ENCODE results near the gene EEPD1.

DNA sequence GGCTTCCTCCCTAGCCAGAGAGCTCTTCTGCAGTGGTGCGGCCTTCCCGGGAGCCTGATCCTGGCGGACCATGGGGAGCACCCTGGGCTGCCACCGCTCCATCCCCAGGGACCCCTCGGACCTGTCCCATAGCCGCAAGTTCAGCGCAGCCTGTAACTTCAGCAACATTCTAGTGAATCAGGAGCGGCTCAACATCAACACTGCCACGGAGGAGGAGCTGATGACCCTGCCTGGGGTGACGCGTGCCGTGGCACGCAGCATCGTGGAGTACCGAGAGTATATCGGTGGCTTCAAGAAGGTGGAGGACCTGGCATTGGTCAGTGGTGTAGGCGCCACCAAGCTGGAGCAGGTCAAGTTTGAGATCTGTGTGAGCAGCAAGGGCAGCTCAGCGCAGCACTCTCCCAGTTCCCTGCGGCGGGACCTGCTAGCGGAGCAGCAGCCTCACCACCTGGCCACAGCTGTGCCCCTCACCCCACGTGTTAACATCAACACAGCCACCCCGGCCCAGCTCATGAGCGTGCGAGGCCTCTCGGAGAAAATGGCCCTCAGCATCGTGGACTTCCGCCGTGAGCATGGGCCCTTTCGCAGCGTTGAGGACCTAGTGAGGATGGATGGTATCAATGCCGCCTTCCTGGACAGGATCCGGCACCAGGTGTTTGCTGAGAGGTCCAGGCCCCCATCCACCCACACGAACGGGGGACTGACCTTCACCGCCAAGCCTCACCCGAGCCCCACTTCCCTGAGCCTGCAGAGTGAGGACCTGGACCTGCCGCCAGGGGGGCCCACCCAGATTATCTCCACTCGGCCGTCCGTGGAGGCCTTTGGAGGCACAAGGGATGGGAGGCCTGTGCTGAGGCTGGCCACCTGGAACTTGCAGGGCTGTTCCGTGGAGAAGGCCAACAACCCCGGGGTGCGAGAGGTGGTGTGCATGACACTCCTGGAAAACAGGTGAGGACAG lies 1.5 kb downstream of the EEPD1 start:
- TF ChIP-seq, protein P1, sequence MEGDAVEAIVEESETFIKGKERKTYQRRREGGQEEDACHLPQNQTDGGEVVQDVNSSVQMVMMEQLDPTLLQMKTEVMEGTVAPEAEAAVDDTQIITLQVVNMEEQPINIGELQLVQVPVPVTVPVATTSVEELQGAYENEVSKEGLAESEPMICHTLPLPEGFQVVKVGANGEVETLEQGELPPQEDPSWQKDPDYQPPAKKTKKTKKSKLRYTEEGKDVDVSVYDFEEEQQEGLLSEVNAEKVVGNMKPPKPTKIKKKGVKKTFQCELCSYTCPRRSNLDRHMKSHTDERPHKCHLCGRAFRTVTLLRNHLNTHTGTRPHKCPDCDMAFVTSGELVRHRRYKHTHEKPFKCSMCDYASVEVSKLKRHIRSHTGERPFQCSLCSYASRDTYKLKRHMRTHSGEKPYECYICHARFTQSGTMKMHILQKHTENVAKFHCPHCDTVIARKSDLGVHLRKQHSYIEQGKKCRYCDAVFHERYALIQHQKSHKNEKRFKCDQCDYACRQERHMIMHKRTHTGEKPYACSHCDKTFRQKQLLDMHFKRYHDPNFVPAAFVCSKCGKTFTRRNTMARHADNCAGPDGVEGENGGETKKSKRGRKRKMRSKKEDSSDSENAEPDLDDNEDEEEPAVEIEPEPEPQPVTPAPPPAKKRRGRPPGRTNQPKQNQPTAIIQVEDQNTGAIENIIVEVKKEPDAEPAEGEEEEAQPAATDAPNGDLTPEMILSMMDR (IDR thresholded peaks at IDR 0.05), result no peak
- TF ChIP-seq, protein P2, sequence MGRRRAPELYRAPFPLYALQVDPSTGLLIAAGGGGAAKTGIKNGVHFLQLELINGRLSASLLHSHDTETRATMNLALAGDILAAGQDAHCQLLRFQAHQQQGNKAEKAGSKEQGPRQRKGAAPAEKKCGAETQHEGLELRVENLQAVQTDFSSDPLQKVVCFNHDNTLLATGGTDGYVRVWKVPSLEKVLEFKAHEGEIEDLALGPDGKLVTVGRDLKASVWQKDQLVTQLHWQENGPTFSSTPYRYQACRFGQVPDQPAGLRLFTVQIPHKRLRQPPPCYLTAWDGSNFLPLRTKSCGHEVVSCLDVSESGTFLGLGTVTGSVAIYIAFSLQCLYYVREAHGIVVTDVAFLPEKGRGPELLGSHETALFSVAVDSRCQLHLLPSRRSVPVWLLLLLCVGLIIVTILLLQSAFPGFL (CRISPR knock-in tag; IDR thresholded peaks at IDR 0.05; ENCODE audit: borderline replicate concordance), result no peak
- TF ChIP-seq, protein P3, sequence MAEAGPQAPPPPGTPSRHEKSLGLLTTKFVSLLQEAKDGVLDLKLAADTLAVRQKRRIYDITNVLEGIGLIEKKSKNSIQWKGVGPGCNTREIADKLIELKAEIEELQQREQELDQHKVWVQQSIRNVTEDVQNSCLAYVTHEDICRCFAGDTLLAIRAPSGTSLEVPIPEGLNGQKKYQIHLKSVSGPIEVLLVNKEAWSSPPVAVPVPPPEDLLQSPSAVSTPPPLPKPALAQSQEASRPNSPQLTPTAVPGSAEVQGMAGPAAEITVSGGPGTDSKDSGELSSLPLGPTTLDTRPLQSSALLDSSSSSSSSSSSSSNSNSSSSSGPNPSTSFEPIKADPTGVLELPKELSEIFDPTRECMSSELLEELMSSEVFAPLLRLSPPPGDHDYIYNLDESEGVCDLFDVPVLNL (CRISPR knock-in tag; IDR thresholded peaks at IDR 0.05; ENCODE audit: borderline replicate concordance, low read depth), result no peak
